ENCODE data around the gene EPS8L1. TPM values are rescaled to one million over a fixed set of nuclear protein-coding genes. Genes with fewer than 3 reads are reported as not detected.

Gene EPS8L1
- total RNA-seq, 2 donors from 2014 or later: 22.1 to 23.3 TPM

DNA sequence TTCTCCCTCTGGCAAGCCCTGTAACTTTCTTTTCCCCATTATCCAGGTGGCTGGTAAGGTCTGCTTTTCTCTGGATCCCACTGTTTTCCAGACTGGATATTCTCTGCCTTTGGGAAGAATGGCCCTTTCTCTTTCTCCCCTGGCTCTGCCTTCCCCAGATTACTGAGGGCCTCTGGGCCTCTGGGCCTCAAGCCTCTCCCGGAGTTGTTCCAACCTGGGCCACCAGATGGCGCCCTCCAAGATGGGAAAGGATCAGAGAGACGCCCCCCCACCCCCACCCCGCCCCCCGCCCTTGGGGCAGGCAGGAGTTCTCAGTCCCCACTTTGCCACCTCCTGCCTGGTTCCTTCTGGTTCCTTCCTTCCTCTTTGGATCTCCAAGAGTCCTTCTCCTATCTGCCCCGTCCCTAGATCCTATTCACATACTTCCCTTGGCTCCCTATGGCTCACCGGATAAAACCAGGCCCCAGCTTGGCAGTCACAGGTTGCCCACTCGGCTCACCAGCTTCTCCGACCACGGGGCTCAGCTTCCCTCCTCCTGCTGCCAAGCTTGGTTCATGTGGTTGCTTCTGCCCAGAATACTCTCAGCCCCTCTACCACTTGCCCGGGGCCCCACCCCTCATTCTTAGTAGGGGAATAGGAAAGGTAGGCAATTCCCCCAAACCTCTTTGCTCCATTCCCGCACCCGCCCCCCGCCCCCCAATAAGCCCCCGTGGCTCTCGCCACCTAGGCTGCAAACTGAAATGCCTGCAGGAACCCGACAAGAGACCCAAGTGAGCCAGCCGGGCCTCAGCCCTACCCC, 13.1 kb downstream of the EPS8L1 start:
- H3K9me3 ChIP-seq: no peaks in the 10 kb centered on the region
- DNase-seq: peak; percentile 69 to 82 (median 74)
- peaks cover 23% of the 10 kb centered on the region for H3K4me1 ChIP-seq
- no peaks in the 10 kb centered on the region for H3K27me3 ChIP-seq
- peak; percentile 51 for ATAC-seq
- H3K4me3 ChIP-seq: no peak overlapping the region
- WGBS, 2 donors: 48 to 53% methylated on average over 12 to 13 of the region's 18 CpGs
- intact Hi-C loops (cut with DNase I): no loop called here
- peak overlapping the region in 1 of 4 donors; percentile 29 for H3K27ac ChIP-seq
- H3K36me3 ChIP-seq (replicated peaks in 1 of 2; ENCODE audit: insufficient read depth in 1 of 2, low read depth in 2 of 2): peaks cover 0 to 8% of the 10 kb centered on the region in 2 donors
- no peak for TF ChIP-seq POLR2A (IDR thresholded peaks at IDR 0.05)
- TF ChIP-seq, protein P1, sequence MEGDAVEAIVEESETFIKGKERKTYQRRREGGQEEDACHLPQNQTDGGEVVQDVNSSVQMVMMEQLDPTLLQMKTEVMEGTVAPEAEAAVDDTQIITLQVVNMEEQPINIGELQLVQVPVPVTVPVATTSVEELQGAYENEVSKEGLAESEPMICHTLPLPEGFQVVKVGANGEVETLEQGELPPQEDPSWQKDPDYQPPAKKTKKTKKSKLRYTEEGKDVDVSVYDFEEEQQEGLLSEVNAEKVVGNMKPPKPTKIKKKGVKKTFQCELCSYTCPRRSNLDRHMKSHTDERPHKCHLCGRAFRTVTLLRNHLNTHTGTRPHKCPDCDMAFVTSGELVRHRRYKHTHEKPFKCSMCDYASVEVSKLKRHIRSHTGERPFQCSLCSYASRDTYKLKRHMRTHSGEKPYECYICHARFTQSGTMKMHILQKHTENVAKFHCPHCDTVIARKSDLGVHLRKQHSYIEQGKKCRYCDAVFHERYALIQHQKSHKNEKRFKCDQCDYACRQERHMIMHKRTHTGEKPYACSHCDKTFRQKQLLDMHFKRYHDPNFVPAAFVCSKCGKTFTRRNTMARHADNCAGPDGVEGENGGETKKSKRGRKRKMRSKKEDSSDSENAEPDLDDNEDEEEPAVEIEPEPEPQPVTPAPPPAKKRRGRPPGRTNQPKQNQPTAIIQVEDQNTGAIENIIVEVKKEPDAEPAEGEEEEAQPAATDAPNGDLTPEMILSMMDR (IDR thresholded peaks at IDR 0.05): peak; percentile 43 to 80 (median 48)

DNA sequence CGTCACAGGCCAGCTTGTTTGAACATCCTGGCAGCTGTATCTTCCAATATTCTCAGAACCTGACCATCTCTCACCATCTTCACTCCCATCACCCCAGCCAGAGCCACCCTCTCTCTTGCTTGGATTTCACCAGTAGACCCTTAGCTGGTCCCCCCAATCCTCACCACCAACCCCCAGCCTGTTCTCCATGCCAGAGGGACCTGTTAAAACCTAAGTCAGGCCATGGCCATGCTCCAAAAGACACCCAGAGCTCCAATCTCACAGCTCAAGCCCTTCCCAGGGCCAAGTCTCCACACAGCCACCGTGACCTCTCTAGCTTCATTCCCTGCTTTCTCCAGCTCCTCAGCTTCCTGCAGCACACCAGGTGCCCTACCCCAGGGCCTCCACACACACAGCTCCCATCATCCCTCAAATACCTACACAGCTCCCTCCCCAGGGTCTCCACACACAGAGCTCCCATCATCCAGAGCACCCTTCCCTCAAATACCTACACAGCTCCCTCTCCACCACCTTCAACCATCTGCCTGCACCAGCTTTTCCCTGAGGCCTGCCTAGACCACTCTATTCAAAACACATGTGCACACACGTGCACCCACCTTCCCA, 13.8 kb downstream of the EPS8L1 start:
- no peak overlapping the region for H3K4me3 ChIP-seq
- ATAC-seq (no peak), DNase-seq (peak in 1 of 4 donors; percentile 9)
- H3K27me3 ChIP-seq: no peaks in the 10 kb centered on the region
- no peaks in the 10 kb centered on the region for H3K9me3 ChIP-seq
- intact Hi-C loops (cut with DNase I): no loop called here
- peaks cover 2 to 8% of the 10 kb centered on the region in 2 donors for H3K36me3 ChIP-seq (replicated peaks in 1 of 2; ENCODE audit: insufficient read depth in 1 of 2, low read depth in 2 of 2)
- no peak overlapping the region for H3K27ac ChIP-seq
- peaks cover 23% of the 10 kb centered on the region for H3K4me1 ChIP-seq
- no peak for TF ChIP-seq POLR2A (IDR thresholded peaks at IDR 0.05)
- TF ChIP-seq, protein P1 (IDR thresholded peaks at IDR 0.05): no peak
- 94 to 95% methylated on average over 3 of the region's 3 CpGs for WGBS, 2 donors

DNA sequence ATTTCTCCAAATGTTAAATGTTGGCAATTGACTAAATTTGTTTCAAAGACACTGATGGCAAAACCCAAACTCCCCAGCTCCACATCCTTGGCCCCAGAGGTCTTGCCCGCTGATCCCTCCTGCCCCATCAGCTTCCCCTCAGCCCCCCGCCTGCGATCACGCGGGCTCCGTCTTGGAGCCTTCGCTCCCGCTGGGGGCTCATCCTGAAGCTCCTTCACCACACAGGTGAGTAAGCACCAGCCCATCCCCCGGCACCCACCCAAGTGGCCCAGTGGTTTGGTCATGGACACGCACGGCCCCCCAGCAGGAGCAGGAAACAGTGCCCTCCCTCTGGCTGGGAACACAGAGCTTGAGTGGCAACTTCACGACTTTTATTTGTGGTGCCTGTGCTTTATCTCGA, 14.9 kb downstream of the EPS8L1 start:
- H3K4me1 ChIP-seq: peaks cover 23% of the 10 kb centered on the region
- no peak overlapping the region for H3K27ac ChIP-seq
- TF ChIP-seq, protein P1 (IDR thresholded peaks at IDR 0.05): no peak
- TF ChIP-seq POLR2A (IDR thresholded peaks at IDR 0.05): no peak
- intact Hi-C loops (cut with DNase I): no loop called here
- peaks cover 6 to 8% of the 10 kb centered on the region in 2 donors for H3K36me3 ChIP-seq (replicated peaks in 1 of 2; ENCODE audit: insufficient read depth in 1 of 2, low read depth in 2 of 2)
- no peaks in the 10 kb centered on the region for H3K9me3 ChIP-seq
- no peaks in the 10 kb centered on the region for H3K27me3 ChIP-seq
- DNase-seq: no peak
- ATAC-seq: no peak
- no peak overlapping the region for H3K4me3 ChIP-seq
- 87 to 89% methylated on average over 10 to 13 of the region's 13 CpGs for WGBS, 2 donors

DNA sequence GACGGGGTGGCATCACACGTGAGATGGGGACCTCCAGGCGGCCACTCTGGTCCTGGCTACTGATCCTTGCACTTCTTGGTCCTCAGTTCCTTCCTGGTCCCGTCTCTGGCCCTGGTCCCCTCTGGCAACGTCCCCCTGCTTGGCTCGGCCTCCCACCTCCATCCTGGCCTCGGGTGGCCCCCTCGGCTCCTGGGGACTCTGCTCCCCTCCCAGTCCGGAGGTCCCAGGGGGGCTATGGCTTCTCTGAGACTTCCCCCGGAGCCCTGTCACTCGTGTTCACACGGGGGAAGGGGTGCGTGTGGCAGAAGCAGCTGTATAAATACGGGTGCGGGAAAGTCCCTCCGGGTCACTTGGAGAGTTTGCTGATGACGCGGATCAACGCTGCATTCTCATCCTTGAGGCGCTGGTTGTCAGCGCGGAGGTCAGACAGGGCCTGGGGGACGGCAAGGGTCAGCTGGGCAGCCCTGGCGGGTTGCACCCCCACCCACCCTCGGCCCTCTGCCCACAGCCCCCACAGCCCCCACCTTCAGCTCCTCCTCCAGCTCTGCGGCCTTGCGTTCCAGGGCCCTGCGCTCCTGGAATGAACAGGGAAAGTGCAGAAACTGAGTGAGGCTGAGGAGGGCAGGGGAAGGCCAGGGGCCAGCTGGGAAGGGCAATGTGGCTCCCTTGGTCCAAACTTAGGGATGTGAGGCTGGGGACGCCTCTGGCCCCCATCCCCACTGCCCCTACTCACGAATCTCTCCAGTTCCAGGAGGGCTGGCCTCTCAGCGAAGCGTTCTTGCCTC, 15.6 kb downstream of the EPS8L1 start:
- no peak overlapping the region for H3K4me3 ChIP-seq
- H3K27ac ChIP-seq: no peak overlapping the region
- WGBS, 2 donors: 85 to 86% methylated on average over 20 to 31 of the region's 32 CpGs
- no peaks in the 10 kb centered on the region for H3K27me3 ChIP-seq
- peaks cover 6 to 8% of the 10 kb centered on the region in 2 donors for H3K36me3 ChIP-seq (replicated peaks in 1 of 2; ENCODE audit: insufficient read depth in 1 of 2, low read depth in 2 of 2)
- TF ChIP-seq POLR2A (IDR thresholded peaks at IDR 0.05): no peak
- TF ChIP-seq, protein P1 (IDR thresholded peaks at IDR 0.05): no peak
- peaks cover 22% of the 10 kb centered on the region for H3K4me1 ChIP-seq
- ATAC-seq (no peak), DNase-seq (peak in 1 of 4 donors; percentile 12)
- H3K9me3 ChIP-seq: no peaks in the 10 kb centered on the region
- intact Hi-C loops (cut with DNase I): no loop called here

All from body of pancreas (tissue), 4 donors.